Central memory CD8-positive, alpha-beta T cell (primary cell): ENCODE results near the gene SMARCC1.

Experiments
- ATAC-seq: fragments of 150-1000 bp; cut with Tn5 transposase; replicated peaks from 2 replicates; pipeline ENCODE4 v1.10.0; 2022; ENCODE audit warnings: mild to moderate bottlenecking, moderate FRiP score, moderate number of reproducible peaks; ENCODE audit not compliant: poor library complexity, severe bottlenecking; ENCODE audit errors: extremely low read depth
- DNase-seq, 2 donors: peaks; one replicate each; pipeline ENCODE4 v3.0.0; 2021; ENCODE audit warnings: low spot score in 2 of 2
- H3K27ac Mint-ChIP-seq: one replicate; pipeline ENCODE4 v1.8.0; 2022; ENCODE audit warnings: low read depth, mild to moderate bottlenecking, moderate library complexity, mixed read lengths
- H3K27me3 Mint-ChIP-seq: one replicate; pipeline ENCODE4 v1.8.0; 2022; ENCODE audit warnings: mixed read lengths
- H3K36me3 Mint-ChIP-seq: one replicate; pipeline ENCODE4 v1.8.0; 2022; ENCODE audit warnings: mild to moderate bottlenecking, moderate library complexity, mixed read lengths; ENCODE audit not compliant: insufficient read depth
- H3K4me1 Mint-ChIP-seq: one replicate; pipeline ENCODE4 v1.8.0; 2022; ENCODE audit warnings: mixed read lengths
- H3K4me3 Mint-ChIP-seq: one replicate; pipeline ENCODE4 v1.8.0; 2022; ENCODE audit warnings: mild to moderate bottlenecking, moderate library complexity, mixed read lengths
- H3K9me3 Mint-ChIP-seq: one replicate; pipeline ENCODE4 v1.8.0; 2022; ENCODE audit warnings: mixed read lengths

SMARCC1 gene

GRCh38 chr3:47611576-47611975 lies 170.1 kb downstream of the SMARCC1 start:
- H3K27ac Mint-ChIP-seq = peak overlapping the region; percentile 30
- no peak for DNase-seq
- H3K36me3 Mint-ChIP-seq = peaks cover 35% of the 10 kb centered on the region
- ATAC-seq = no peak
- no peaks in the 10 kb centered on the region for H3K4me1 Mint-ChIP-seq
- H3K9me3 Mint-ChIP-seq = no peaks in the 10 kb centered on the region
- H3K4me3 Mint-ChIP-seq = no peak overlapping the region
- H3K27me3 Mint-ChIP-seq = no peaks in the 10 kb centered on the region

DNA sequence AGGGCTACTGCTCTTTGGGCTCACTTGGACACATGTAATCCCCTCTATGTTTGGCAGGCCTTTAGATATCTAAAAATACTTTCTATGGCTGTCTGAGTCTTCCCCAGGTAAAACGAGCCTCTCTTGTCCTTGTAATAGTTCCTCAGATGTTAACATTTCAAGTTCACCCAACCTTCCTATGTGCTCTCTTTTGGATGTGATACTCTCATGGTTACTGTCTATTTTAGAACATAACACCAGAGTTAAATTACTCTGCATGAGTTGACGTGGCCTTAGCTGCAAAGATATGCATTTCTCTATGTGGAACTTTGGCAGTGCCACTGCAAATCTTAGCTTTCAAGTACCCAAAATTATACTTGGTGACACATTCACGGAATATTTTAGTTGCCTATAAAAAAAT lies 171.1 kb downstream of the SMARCC1 start:
- Mint-ChIP-seq H3K27ac (peak overlapping the region; percentile 61), H3K4me3 (no peak overlapping the region), H3K9me3 (no peaks in the 10 kb centered on the region), H3K27me3 (no peaks in the 10 kb centered on the region), H3K4me1 (no peaks in the 10 kb centered on the region), H3K36me3 (peaks cover 43% of the 10 kb centered on the region)
- ATAC-seq = no peak
- no peak for DNase-seq

GRCh38 chr3:47607335-47607734 lies 174.4 kb downstream of the SMARCC1 start:
- no peaks in the 10 kb centered on the region for H3K27me3 Mint-ChIP-seq
- H3K27ac Mint-ChIP-seq = no peak overlapping the region
- ATAC-seq = no peak
- no peak for DNase-seq
- peaks cover 61% of the 10 kb centered on the region for H3K36me3 Mint-ChIP-seq
- no peaks in the 10 kb centered on the region for H3K9me3 Mint-ChIP-seq
- H3K4me1 Mint-ChIP-seq = no peaks in the 10 kb centered on the region
- H3K4me3 Mint-ChIP-seq = no peak overlapping the region

- Mint-ChIP-seq H3K27ac (no peak overlapping the region), H3K36me3 (peaks cover 63% of the 10 kb centered on the region), H3K4me1 (no peaks in the 10 kb centered on the region), H3K27me3 (no peaks in the 10 kb centered on the region), H3K4me3 (no peak overlapping the region), H3K9me3 (no peaks in the 10 kb centered on the region)
- ATAC-seq (no peak), DNase-seq (no peak)
These were observed 175.5 kb downstream of the SMARCC1 start for GRCh38 chr3:47606165-47606564.

- DNase-seq (no peak), ATAC-seq (no peak)
- Mint-ChIP-seq H3K4me1 (no peaks in the 10 kb centered on the region), H3K27me3 (no peaks in the 10 kb centered on the region), H3K27ac (no peak overlapping the region), H3K9me3 (no peaks in the 10 kb centered on the region), H3K36me3 (peaks cover 58% of the 10 kb centered on the region), H3K4me3 (no peak overlapping the region)
These were observed 176.0 kb downstream of the SMARCC1 start for GRCh38 chr3:47605652-47606051.

- H3K4me3 Mint-ChIP-seq = no peak overlapping the region
- ATAC-seq = no peak
- H3K27ac Mint-ChIP-seq = no peak overlapping the region
- peaks cover 44% of the 10 kb centered on the region for H3K36me3 Mint-ChIP-seq
- no peak for DNase-seq
- H3K4me1 Mint-ChIP-seq = no peaks in the 10 kb centered on the region
- H3K9me3 Mint-ChIP-seq = no peaks in the 10 kb centered on the region
- no peaks in the 10 kb centered on the region for H3K27me3 Mint-ChIP-seq
These were observed 177.5 kb downstream of the SMARCC1 start for GRCh38 chr3:47604145-47604544.

- ATAC-seq (no peak), DNase-seq (no peak)
- peaks cover 44% of the 10 kb centered on the region for H3K36me3 Mint-ChIP-seq
- no peak overlapping the region for H3K27ac Mint-ChIP-seq
- H3K4me1 Mint-ChIP-seq = no peaks in the 10 kb centered on the region
- no peaks in the 10 kb centered on the region for H3K27me3 Mint-ChIP-seq
- no peaks in the 10 kb centered on the region for H3K9me3 Mint-ChIP-seq
- H3K4me3 Mint-ChIP-seq = no peak overlapping the region
These were observed 178.4 kb downstream of the SMARCC1 start for GRCh38 chr3:47603332-47603731.

DNA sequence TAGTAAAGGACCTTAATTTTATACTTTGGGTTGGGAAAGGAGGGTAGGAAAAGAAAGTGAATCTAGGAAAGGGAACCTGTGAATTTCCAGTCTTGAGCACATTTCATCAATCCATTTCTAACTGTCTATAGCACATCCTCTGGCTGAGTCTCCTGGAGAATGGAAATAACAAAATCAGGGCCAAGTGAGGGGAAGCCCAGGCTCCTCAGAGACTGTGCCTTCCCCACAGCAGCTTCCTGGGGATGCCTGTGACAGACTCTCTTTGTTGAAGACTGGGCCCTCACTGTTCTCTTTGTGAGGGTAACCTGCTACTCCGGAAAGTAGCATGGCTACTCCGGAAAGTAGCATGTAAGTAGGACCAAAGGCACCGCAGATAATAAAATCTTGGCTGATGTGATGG lies 180.4 kb downstream of the SMARCC1 start:
- no peaks in the 10 kb centered on the region for H3K27me3 Mint-ChIP-seq
- H3K9me3 Mint-ChIP-seq = no peaks in the 10 kb centered on the region
- H3K4me1 Mint-ChIP-seq = no peaks in the 10 kb centered on the region
- ATAC-seq = no peak
- DNase-seq = no peak
- no peak overlapping the region for H3K4me3 Mint-ChIP-seq
- peaks cover 40% of the 10 kb centered on the region for H3K36me3 Mint-ChIP-seq
- peak overlapping the region; percentile 91 for H3K27ac Mint-ChIP-seq

- Mint-ChIP-seq H3K4me3 (no peak overlapping the region), H3K27ac (no peak overlapping the region), H3K36me3 (peaks cover 34% of the 10 kb centered on the region), H3K9me3 (no peaks in the 10 kb centered on the region), H3K27me3 (no peaks in the 10 kb centered on the region), H3K4me1 (no peaks in the 10 kb centered on the region)
- ATAC-seq (no peak), DNase-seq (no peak)
These were observed 186.9 kb downstream of the SMARCC1 start for GRCh38 chr3:47594792-47595191.

DNA sequence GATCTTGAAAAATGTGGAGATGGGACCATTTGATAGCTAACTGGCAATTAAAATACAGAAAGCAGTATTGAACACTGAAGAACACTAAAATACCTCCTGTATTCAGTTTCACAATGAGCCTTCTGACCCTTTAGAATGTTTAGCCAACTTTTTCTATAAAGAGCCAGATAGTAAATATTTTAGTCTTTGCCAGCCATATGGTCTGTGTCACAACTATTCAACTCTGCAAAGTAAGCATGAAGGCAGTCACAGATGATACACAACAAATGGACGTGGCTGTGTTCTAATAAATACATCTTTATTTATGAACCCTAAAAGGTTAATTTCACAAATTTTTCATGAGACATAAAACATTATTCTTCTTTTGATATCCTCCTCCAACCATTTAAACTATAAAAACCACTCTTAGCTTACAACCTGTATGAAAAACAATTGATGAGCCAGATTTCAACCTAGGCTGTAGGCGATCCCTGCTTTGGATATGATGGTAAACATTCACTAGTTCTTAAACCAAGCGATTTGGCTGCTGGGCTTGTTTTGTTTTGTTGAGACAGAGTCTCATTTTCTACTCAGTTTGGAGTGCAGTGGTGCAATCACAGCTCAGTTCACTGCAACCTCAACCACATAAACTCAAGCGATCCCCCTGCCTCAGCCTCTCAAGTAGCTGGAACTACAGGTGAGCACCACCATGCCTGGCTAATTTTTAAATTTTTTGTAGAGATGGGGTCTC lies 189.5 kb downstream of the SMARCC1 start:
- Mint-ChIP-seq H3K4me1 (no peaks in the 10 kb centered on the region), H3K27me3 (no peaks in the 10 kb centered on the region), H3K9me3 (no peaks in the 10 kb centered on the region), H3K4me3 (no peak overlapping the region), H3K27ac (no peak overlapping the region), H3K36me3 (peaks cover 40% of the 10 kb centered on the region)
- DNase-seq (no peak), ATAC-seq (no peak)

GRCh38 chr3:47590216-47590615 lies 191.5 kb downstream of the SMARCC1 start:
- ATAC-seq (no peak), DNase-seq (no peak)
- H3K36me3 Mint-ChIP-seq = peaks cover 36% of the 10 kb centered on the region
- H3K4me1 Mint-ChIP-seq = no peaks in the 10 kb centered on the region
- no peaks in the 10 kb centered on the region for H3K9me3 Mint-ChIP-seq
- no peaks in the 10 kb centered on the region for H3K27me3 Mint-ChIP-seq
- no peak overlapping the region for H3K27ac Mint-ChIP-seq
- H3K4me3 Mint-ChIP-seq = no peak overlapping the region

- no peaks in the 10 kb centered on the region for H3K9me3 Mint-ChIP-seq
- no peak overlapping the region for H3K4me3 Mint-ChIP-seq
- peaks cover 31% of the 10 kb centered on the region for H3K36me3 Mint-ChIP-seq
- H3K4me1 Mint-ChIP-seq = no peaks in the 10 kb centered on the region
- no peaks in the 10 kb centered on the region for H3K27me3 Mint-ChIP-seq
- DNase-seq (no peak), ATAC-seq (no peak)
- no peak overlapping the region for H3K27ac Mint-ChIP-seq
These were observed 193.1 kb downstream of the SMARCC1 start for GRCh38 chr3:47588587-47588986.

DNA sequence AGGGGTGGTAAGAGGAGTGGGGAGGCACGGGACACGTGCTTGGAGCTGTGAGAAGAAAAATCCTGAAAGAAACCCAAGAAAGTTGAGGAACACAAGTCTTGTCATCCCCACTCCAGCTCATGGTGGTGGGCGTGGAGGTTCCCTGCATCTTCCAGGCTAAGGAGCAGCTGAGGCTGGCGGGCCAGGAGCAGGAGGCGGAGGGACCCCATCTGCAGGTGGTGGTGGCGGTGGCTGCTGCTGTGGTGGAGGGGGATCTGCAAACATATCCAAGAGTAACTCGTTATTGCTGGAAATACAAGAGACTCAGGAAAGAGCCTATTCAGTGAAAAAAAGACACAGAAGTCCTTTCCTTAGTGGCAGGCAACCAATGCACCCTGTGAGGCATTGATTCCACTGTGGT lies 193.6 kb downstream of the SMARCC1 start:
- no peaks in the 10 kb centered on the region for H3K4me1 Mint-ChIP-seq
- peaks cover 31% of the 10 kb centered on the region for H3K36me3 Mint-ChIP-seq
- ATAC-seq (no peak), DNase-seq (no peak)
- no peak overlapping the region for H3K27ac Mint-ChIP-seq
- H3K9me3 Mint-ChIP-seq = no peaks in the 10 kb centered on the region
- H3K27me3 Mint-ChIP-seq = no peaks in the 10 kb centered on the region
- H3K4me3 Mint-ChIP-seq = no peak overlapping the region
